ENCODE results near the gene FITM1. TPM values are rescaled to one million over a fixed set of nuclear protein-coding genes. Genes with fewer than 3 reads are reported as not detected.
A peak's percentile ranks its signal among the peaks of the same experiment; 100 is the strongest.

FITM1 gene
- total RNA-seq, 1 donor from 2014 or later = 129 TPM

GRCh38 chr14:24133735-24134134 lies 3.3 kb downstream of the FITM1 start:
- no peak for DNase-seq (ENCODE audit: missing footprints)
- intact Hi-C loops (cut with DNase I) = no loop called here
- no peak for ATAC-seq

- intact Hi-C loops (cut with DNase I) = no loop called here
- no peak for DNase-seq (ENCODE audit: missing footprints)
- no peak for ATAC-seq
Observed at GRCh38 chr14:24135584-24135833, 5.0 kb downstream of the FITM1 start.

- intact Hi-C loops (cut with DNase I) = no loop called here
- peak; percentile 96 for DNase-seq (ENCODE audit: missing footprints)
- peak; percentile 94 for ATAC-seq
Observed at GRCh38 chr14:24135834-24136683, 5.6 kb downstream of the FITM1 start, which contains the start of gene PSME1. PSME1 (plus strand) TSS chr14:24136194; CDS start chr14:24136263, 69 bp downstream.

- intact Hi-C loops (cut with DNase I) = no loop called here
- ATAC-seq (no peak), DNase-seq (ENCODE audit: missing footprints) (no peak)
Observed at GRCh38 chr14:24136684-24137528, 6.4 kb downstream of the FITM1 start.

- intact Hi-C loops (cut with DNase I) = no loop called here
- no peak for DNase-seq (ENCODE audit: missing footprints)
- no peak for ATAC-seq
Observed at GRCh38 chr14:24137529-24138395, 7.3 kb downstream of the FITM1 start.

- ATAC-seq (no peak), DNase-seq (ENCODE audit: missing footprints) (no peak)
- intact Hi-C loops (cut with DNase I) = no loop called here
Observed at GRCh38 chr14:24138396-24139271, 8.2 kb downstream of the FITM1 start.

- intact Hi-C loops (cut with DNase I) = no loop called here
- no peak for DNase-seq (ENCODE audit: missing footprints)
- no peak for ATAC-seq
Observed at GRCh38 chr14:24139272-24139934, 8.9 kb downstream of the FITM1 start.

- intact Hi-C loops (cut with DNase I) = loop anchor here (10.0 kb wide), 1 partner anchor 294 kb away; no protein-coding TSS in a partner anchor
- ATAC-seq = peak; percentile 96
- peak; percentile 100 for DNase-seq (ENCODE audit: missing footprints)
Observed at GRCh38 chr14:24141097-24141880, 10.8 kb downstream of the FITM1 start, which contains the start of gene EMC9. EMC9 (minus strand) TSS chr14:24141591; CDS start chr14:24141304, 287 bp downstream.

- DNase-seq (ENCODE audit: missing footprints) (no peak), ATAC-seq (no peak)
- intact Hi-C loops (cut with DNase I) = loop anchor here (10.0 kb wide), 1 partner anchor 291 kb away; no protein-coding TSS in a partner anchor
Observed at GRCh38 chr14:24143511-24143910, 13.1 kb downstream of the FITM1 start.

- ATAC-seq = no peak
- intact Hi-C loops (cut with DNase I) = loop anchor here (10.0 kb wide), 1 partner anchor 290 kb away; no protein-coding TSS in a partner anchor
Observed at GRCh38 chr14:24144451-24144850, 14.0 kb downstream of the FITM1 start.

GRCh38 chr14:24145219-24145618 lies 14.8 kb downstream of the FITM1 start:
- ATAC-seq = no peak
- intact Hi-C loops (cut with DNase I) = loop anchor here (5.0 to 10.0 kb wide), 2 partner anchors 42 to 290 kb away; partner anchors contain the start of gene IPO4

More at GRCh38 chr14:24144451-24144850, 14.0 kb downstream of the FITM1 start:
- no peak for DNase-seq (ENCODE audit: missing footprints)

GRCh38 chr14:24145690-24146452 lies 15.4 kb downstream of the FITM1 start:
- ATAC-seq = no peak
- no peak for DNase-seq (ENCODE audit: missing footprints)
- intact Hi-C loops (cut with DNase I) = loop anchor here (5.0 to 10.0 kb wide), 2 partner anchors 41 to 289 kb away; partner anchors contain the start of gene IPO4

More at GRCh38 chr14:24145219-24145618, 14.8 kb downstream of the FITM1 start:
- DNase-seq (ENCODE audit: missing footprints) = no peak

- DNase-seq (ENCODE audit: missing footprints) (peak; percentile 96), ATAC-seq (peak; percentile 88)
- intact Hi-C loops (cut with DNase I) = loop anchor here (5.0 to 10.0 kb wide), 2 partner anchors 41 to 288 kb away; partner anchors contain the start of gene IPO4
Observed at GRCh38 chr14:24146453-24146977, 16.1 kb downstream of the FITM1 start, which contains the start of gene PSME2. PSME2 (minus strand) TSS chr14:24146610; CDS start chr14:24146581, 29 bp downstream.

GRCh38 chr14:24146978-24147760 lies 16.7 kb downstream of the FITM1 start, which contains the start of gene RNF31:
RNF31 (plus strand) TSS chr14:24147498; CDS start chr14:24147699, 201 bp downstream.
- DNase-seq (ENCODE audit: missing footprints) (peak; percentile 98), ATAC-seq (peak; percentile 95)
- intact Hi-C loops (cut with DNase I) = loop anchor here (1.0 to 10.0 kb wide), 3 partner anchors 33 to 288 kb away; partner anchors contain the start of genes DCAF11, IPO4 and NRL

All from Right ventricle myocardium inferior (tissue), 1 donor.